GM12878 (cell line): ENCODE data around the gene IFI44L. TPM values are rescaled to one million over a fixed set of nuclear protein-coding genes. Genes with fewer than 3 reads are reported as not detected.

Source experiments
- ATAC-seq: fragments of 200-7000 bp; cut with Tn5 transposase; 3 replicates; pipeline ENCODE4 v1.9.1; 2020; ENCODE audit warnings: mild to moderate bottlenecking, moderate library complexity
- BruUV-seq: library from RNA; stranded (reverse); fragments of 400-500 nt; replicated peaks from 2 replicates; lab custom pipeline; 2021; lab: Mats Ljungman, UMichigan
- CTCF ChIA-PET: fragments of 300-600 bp; sonication (Branson Sonifier 250); formaldehyde crosslinking; extraction: SDS; loops from one replicate; lab custom pipeline; 2021; ENCODE audit warnings: inconsistent platforms; lab: Yijun Ruan, JAX
- POLR2A ChIA-PET: fragments of 350-600 bp; formaldehyde crosslinking; extraction: SDS; loops from one replicate; lab custom pipeline; 2021; ENCODE audit warnings: inconsistent platforms; lab: Charles Lee
- RAD21 ChIA-PET: fragments of 300-600 bp; sonication (Branson Sonifier 250); formaldehyde crosslinking; loops from one replicate; lab custom pipeline; 2023; ENCODE audit warnings: antibody characterized with exemption; ENCODE audit not compliant: unreplicated experiment; lab: Charles Lee
- SMC1A ChIA-PET: fragments of 300-600 bp; sonication (Branson Sonifier 250); formaldehyde crosslinking; loops from one replicate; lab custom pipeline; 2023; ENCODE audit not compliant: unreplicated experiment, uncharacterized antibody; lab: Charles Lee
- DNase-seq: peaks from one replicate; pipeline ENCODE4 v3.0.0-alpha.2; 2011; ENCODE audit warnings: low read depth, low spot score
- FAIRE-seq: peaks from 3 replicates; lab custom pipeline; 2011; peaks lifted over from hg19 to GRCh38; lab: Jason Lieb, UNC
- H2AFZ ChIP-seq: 2 replicates; pipeline ENCODE4 v1.6.0; 2011; ENCODE audit warnings: low read depth, low read length, control low read depth; ENCODE audit not compliant: control insufficient read depth
- H3K27ac ChIP-seq: 2 replicates; pipeline ENCODE4 v1.5.1; 2011; ENCODE audit warnings: control low read depth; ENCODE audit not compliant: control insufficient read depth, insufficient read depth
- H3K27me3 ChIP-seq, 2 experiments: replicated peaks in 1 of 2; 2 replicates each; pipeline versions ENCODE4 v1.6.0 to v1.6.1; 2011; ENCODE audit warnings: low read length in 1 of 2; ENCODE audit not compliant: control insufficient read depth in 2 of 2, insufficient read depth in 2 of 2
- H3K36me3 ChIP-seq, 2 experiments: 2 replicates each; pipeline ENCODE4 v1.5.1; 2011; ENCODE audit warnings: low read length in 1 of 2; ENCODE audit not compliant: control insufficient read depth in 2 of 2, insufficient read depth in 2 of 2
- H3K4me1 ChIP-seq: 2 replicates; pipeline ENCODE4 v1.6.1; 2011; ENCODE audit warnings: mild to moderate bottlenecking, low read length, moderate library complexity, mixed read lengths; ENCODE audit not compliant: control insufficient read depth, insufficient read depth
- H3K4me2 ChIP-seq: 2 replicates; pipeline ENCODE4 v1.6.0; 2011; ENCODE audit warnings: control low read depth; ENCODE audit not compliant: control insufficient read depth, insufficient read depth
- H3K4me3 ChIP-seq: fragments of 200-600 bp; sonication (generic); 2 replicates; pipeline ENCODE4 v1.5.1; 2016
- H3K79me2 ChIP-seq: 2 replicates; pipeline ENCODE4 v1.6.0; 2011; ENCODE audit warnings: low read length; ENCODE audit not compliant: control insufficient read depth, insufficient read depth
- H3K9ac ChIP-seq: 2 replicates; pipeline ENCODE4 v1.8.0; 2011; ENCODE audit warnings: low read length, control low read depth, mixed read lengths; ENCODE audit not compliant: control insufficient read depth, insufficient read depth
- H3K9me3 ChIP-seq: replicated peaks from 3 replicates; pipeline ENCODE4 v1.5.1; 2011; ENCODE audit warnings: mild to moderate bottlenecking, low read length; ENCODE audit not compliant: control insufficient read depth, insufficient read depth
- H4K20me1 ChIP-seq: 2 replicates; pipeline ENCODE4 v1.6.0; 2011; ENCODE audit not compliant: control insufficient read depth, insufficient read depth
- BHLHE40 ChIP-seq, 2 experiments: fragments of 450-650 bp in 1 of 2; IDR thresholded peaks; 2 replicates each; pipeline ENCODE4 v1.6.1; 2011 to 2017; ENCODE audit warnings: low read depth in 2 of 2, borderline replicate concordance in 1 of 2, improper control_type of control experiment in 1 of 2, low read length in 1 of 2, mild to moderate bottlenecking in 1 of 2
- IRF5 ChIP-seq: fragments of 450-650 bp; IDR thresholded peaks from 2 replicates; pipeline ENCODE4 v1.6.1; 2017; ENCODE audit warnings: borderline replicate concordance
- MYC ChIP-seq: IDR thresholded peaks from 2 replicates; pipeline ENCODE4 v1.6.1; 2011; ENCODE audit warnings: mild to moderate bottlenecking, low read length, moderate library complexity, inconsistent platforms; ENCODE audit not compliant: insufficient read depth, insufficient replicate concordance, insufficient read length, severe bottlenecking
- WRNIP1 ChIP-seq: IDR thresholded peaks from 2 replicates; pipeline ENCODE4 v1.6.1; 2011; ENCODE audit warnings: low read depth, low read length, improper control_type of control experiment, borderline replicate concordance
- ZNF24 ChIP-seq: fragments of 450-650 bp; IDR thresholded peaks from 2 replicates; pipeline ENCODE4 v1.6.1; 2017; ENCODE audit warnings: antibody characterized with exemption, mild to moderate bottlenecking
- WGBS: methylation state at CpG from one replicate; pipeline ENCODE4 v1.1.6; 2016; ENCODE audit warnings: low lambda C conversion rate; ENCODE audit not compliant: insufficient replicate concordance, insufficient coverage; ENCODE audit errors: missing lambda C conversion rate; 5-methylcytosine and 5-hydroxymethylcytosine counted together
- in situ Hi-C: fragments of 300-500 bp; cut with MboI; formaldehyde crosslinking; loops from 9 replicates; pipeline ENCODE4 v1.14.3; 2018; ENCODE audit warnings: mixed read lengths
- intact Hi-C: fragments of 100-400 bp; cut with micrococcal nuclease; formaldehyde crosslinking; loops from one replicate; pipeline ENCODE4 v1.14.2; 2022; ENCODE audit not compliant: unreplicated experiment
- polyA plus RNA-seq, 11 experiments: library from polyadenylated mRNA; depleted of rRNA in 4 of 11; unstranded in 6 of 11; stranded (reverse) in 5 of 11; fragments of >200 nt; fragmentation: Nextera tagmentation in 4 of 11; fragmentation: Illumina TruSeq in 1 of 11; extraction: Ambion mirVana in 4 of 11; extraction: Trizol in 1 of 11; gene quantifications; 1 replicate in 1 of 11; 2 replicates in 10 of 11; pipeline versions ENCODE4 v1.2.1 to v1.2.3, GENCODE V29; 2011 to 2016; ENCODE audit warnings: inconsistent platforms in 2 of 11, missing spikeins in 2 of 11, low read depth in 1 of 11
- total RNA-seq, 4 experiments: library from RNA; depleted of rRNA in 3 of 4; stranded (reverse); fragments of >200 nt in 3 of 4; fragmentation: Illumina TruSeq in 1 of 4; extraction: Trizol in 1 of 4; gene quantifications; 2 replicates each; pipeline versions ENCODE4 v1.2.1 to v1.2.3, GENCODE V29; 2013 to 2021
- TF ChIP-seq, protein P1 (sequence below): fragments of 450-650 bp; formaldehyde crosslinking; IDR thresholded peaks from 2 replicates; pipeline ENCODE4 v1.4.0; 2020; ENCODE audit warnings: mild to moderate bottlenecking, moderate library complexity

IFI44L gene
- total and polyA plus RNA-seq, 10 of the 15 experiments (the other 5 are each of a cell fraction or from before 2014, with no cell fraction given), result 58.0 to 371 (median 173) TPM

DNA sequence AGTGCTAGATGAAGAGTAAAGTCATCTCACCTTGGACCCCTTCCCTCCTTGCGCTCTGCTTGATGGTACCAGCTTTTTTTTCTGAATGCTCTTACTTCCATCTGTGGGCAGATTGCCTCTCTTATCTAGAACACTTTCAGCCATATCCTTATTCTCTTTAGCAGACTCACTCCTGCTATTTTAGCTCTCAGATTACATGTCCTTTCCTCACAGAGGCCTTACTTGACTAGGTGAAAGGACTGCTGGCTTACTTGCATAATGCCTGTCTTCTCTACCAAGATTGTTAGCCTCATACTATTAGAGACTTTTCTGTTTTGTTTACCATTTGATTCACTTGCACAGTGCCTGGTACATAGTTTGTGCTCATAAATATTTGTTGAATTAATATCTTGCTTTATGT is 38.7 kb downstream of the IFI44L start:
- Histone ChIP-seq H3K36me3 (peaks cover 2 to 56% of the 10 kb centered on the region in 2 experiments; a peak in 3 of 4 replicates), H2AFZ (no peak overlapping the region), H3K4me1 (no peaks in the 10 kb centered on the region), H3K27me3 (no peaks in the 10 kb centered on the region), H3K9me3 (no peaks in the 10 kb centered on the region), H4K20me1 (no peaks in the 10 kb centered on the region), H3K27ac (no peak overlapping the region), H3K4me3 (no peak overlapping the region), H3K79me2 (peaks cover 56% of the 10 kb centered on the region), H3K4me2 (peak overlapping the region; percentile 55; the same call in 1 of the 2 replicates), H3K9ac (no peak overlapping the region)
- in situ Hi-C loops, result loop anchor here (5.0 kb wide), 1 partner anchor 37 kb away; the partner anchor contains the start of gene IFI44L
- FAIRE-seq, result no peak
- ChIA-PET CTCF (interaction anchor here (0.6 to 3.0 kb wide), 4 partner anchors 14 to 42 kb away, joined by 3 to 11 read pairs (median 6); no protein-coding TSS in a partner anchor), RAD21 (interaction anchor here (1.5 kb wide), 1 partner anchor 32 kb away, joined by 5 read pairs; no protein-coding TSS in a partner anchor), POLR2A (no interaction called here), SMC1A (interaction anchor here (2.1 to 3.4 kb wide), 2 partner anchors 12 to 17 kb away, joined by 9 to 21 read pairs; no protein-coding TSS in a partner anchor)
- 100% methylated on average over 1 of the region's 1 CpG for WGBS
- intact Hi-C loops, result no loop called here
- no peak for ATAC-seq
- no TSS peak for BruUV-seq
- TF ChIP-seq, protein P1, sequence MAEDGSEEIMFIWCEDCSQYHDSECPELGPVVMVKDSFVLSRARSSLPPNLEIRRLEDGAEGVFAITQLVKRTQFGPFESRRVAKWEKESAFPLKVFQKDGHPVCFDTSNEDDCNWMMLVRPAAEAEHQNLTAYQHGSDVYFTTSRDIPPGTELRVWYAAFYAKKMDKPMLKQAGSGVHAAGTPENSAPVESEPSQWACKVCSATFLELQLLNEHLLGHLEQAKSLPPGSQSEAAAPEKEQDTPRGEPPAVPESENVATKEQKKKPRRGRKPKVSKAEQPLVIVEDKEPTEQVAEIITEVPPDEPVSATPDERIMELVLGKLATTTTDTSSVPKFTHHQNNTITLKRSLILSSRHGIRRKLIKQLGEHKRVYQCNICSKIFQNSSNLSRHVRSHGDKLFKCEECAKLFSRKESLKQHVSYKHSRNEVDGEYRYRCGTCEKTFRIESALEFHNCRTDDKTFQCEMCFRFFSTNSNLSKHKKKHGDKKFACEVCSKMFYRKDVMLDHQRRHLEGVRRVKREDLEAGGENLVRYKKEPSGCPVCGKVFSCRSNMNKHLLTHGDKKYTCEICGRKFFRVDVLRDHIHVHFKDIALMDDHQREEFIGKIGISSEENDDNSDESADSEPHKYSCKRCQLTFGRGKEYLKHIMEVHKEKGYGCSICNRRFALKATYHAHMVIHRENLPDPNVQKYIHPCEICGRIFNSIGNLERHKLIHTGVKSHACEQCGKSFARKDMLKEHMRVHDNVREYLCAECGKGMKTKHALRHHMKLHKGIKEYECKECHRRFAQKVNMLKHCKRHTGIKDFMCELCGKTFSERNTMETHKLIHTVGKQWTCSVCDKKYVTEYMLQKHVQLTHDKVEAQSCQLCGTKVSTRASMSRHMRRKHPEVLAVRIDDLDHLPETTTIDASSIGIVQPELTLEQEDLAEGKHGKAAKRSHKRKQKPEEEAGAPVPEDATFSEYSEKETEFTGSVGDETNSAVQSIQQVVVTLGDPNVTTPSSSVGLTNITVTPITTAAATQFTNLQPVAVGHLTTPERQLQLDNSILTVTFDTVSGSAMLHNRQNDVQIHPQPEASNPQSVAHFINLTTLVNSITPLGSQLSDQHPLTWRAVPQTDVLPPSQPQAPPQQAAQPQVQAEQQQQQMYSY (CRISPR knock-in tag), result no peak
- TF ChIP-seq BHLHE40 (IDR thresholded peaks at IDR 0.05; ENCODE audit: borderline replicate concordance in 1 of 2, low read depth in 2 of 2, low read length in 1 of 2), result no peak
- TF ChIP-seq ZNF24, result no peak
- TF ChIP-seq IRF5, result no peak
- TF ChIP-seq MYC, result no peak
- TF ChIP-seq WRNIP1, result no peak
- DNase-seq, result no peak
